A549 (cell line): Measurements from ENCODE around the gene TBXT. TPM values are rescaled to one million over a fixed set of nuclear protein-coding genes. Genes with fewer than 3 reads are reported as not detected.
A peak's percentile ranks its signal among the peaks of the same experiment; 100 is the strongest.

Source experiments
- ATAC-seq, 2 experiments: fragments of 200-7000 bp in 1 of 2; fragments of >200 bp in 1 of 2; cut with Nextera tagmentation in 1 of 2; cut with Tn5 transposase in 1 of 2; 3 replicates each; pipeline versions ENCODE4 v1.8.0 to v1.9.1; 2018 to 2020; ENCODE audit warnings: mild to moderate bottlenecking in 1 of 2, moderate library complexity in 1 of 2
- CTCF ChIA-PET: fragments of 300-600 bp; sonication (Branson Sonifier 250); formaldehyde crosslinking; extraction: SDS; loops from one replicate; lab custom pipeline; 2021; ENCODE audit warnings: antibody characterized with exemption, inconsistent platforms; lab: Yijun Ruan, JAX
- POLR2A ChIA-PET: fragments of 350-600 bp; formaldehyde crosslinking; extraction: SDS; loops from one replicate; lab custom pipeline; 2021; ENCODE audit warnings: antibody characterized with exemption, inconsistent platforms; lab: Yijun Ruan, JAX
- DNase-seq, 2 experiments: peaks; one replicate each; pipeline versions ENCODE4 v3.0.0 to v3.0.0-alpha.2; 2011 to 2016; ENCODE audit warnings: low read depth in 1 of 2, low spot score in 1 of 2
- FAIRE-seq: peaks from 2 replicates; lab custom pipeline; 2011; peaks lifted over from hg19 to GRCh38; lab: Jason Lieb, UNC
- H3K27ac ChIP-seq, 2 experiments: fragments of >200 bp; sonication (Bioruptor Twin); formaldehyde crosslinking; 3 replicates each; pipeline ENCODE4 v1.5.1; 2016 to 2017
- H3K4me1 ChIP-seq: fragments of >200 bp; sonication (Bioruptor Twin); formaldehyde crosslinking; 3 replicates; pipeline ENCODE4 v1.6.1; 2016
- H3K4me2 ChIP-seq: fragments of >200 bp; sonication (Bioruptor Twin); formaldehyde crosslinking; 3 replicates; pipeline ENCODE4 v1.6.1; 2016
- H3K4me3 ChIP-seq: fragments of >200 bp; sonication (Bioruptor Twin); formaldehyde crosslinking; 3 replicates; pipeline ENCODE4 v1.5.1; 2016
- H3K9me3 ChIP-seq: fragments of >200 bp; sonication (Bioruptor Twin); formaldehyde crosslinking; 3 replicates; pipeline ENCODE4 v1.6.1; 2016
- BCL3 ChIP-seq: fragments of >200 bp; sonication (Bioruptor Twin); formaldehyde crosslinking; IDR thresholded peaks from 3 replicates; pipeline ENCODE4 v1.6.1; 2016
- CBX2 ChIP-seq: fragments of 200-600 bp; sonication (generic); IDR thresholded peaks from 2 replicates; pipeline ENCODE4 v1.6.1; 2016; ENCODE audit warnings: low read depth, mild to moderate bottlenecking, borderline replicate concordance
- CEBPB ChIP-seq, 2 experiments: fragments of >200 bp in 1 of 2; sonication (Bioruptor Twin) in 1 of 2; formaldehyde crosslinking in 1 of 2; IDR thresholded peaks; 2 replicates each; pipeline ENCODE4 v1.6.1; 2012 to 2016
- CHD2 ChIP-seq: fragments of 150-350 bp; IDR thresholded peaks from 2 replicates; pipeline ENCODE4 v1.6.1; 2014; ENCODE audit warnings: low read length; ENCODE audit not compliant: partially characterized antibody
- E2F6 ChIP-seq: IDR thresholded peaks from 2 replicates; pipeline ENCODE4 v1.6.1; 2012; ENCODE audit warnings: low read depth, borderline replicate concordance
- EHMT2 ChIP-seq: fragments of 200-600 bp; sonication (generic); IDR thresholded peaks from 2 replicates; pipeline ENCODE4 v1.6.1; 2016; ENCODE audit warnings: antibody characterized with exemption, low read depth, mild to moderate bottlenecking, moderate library complexity
- EP300 ChIP-seq, 2 experiments: fragments of >200 bp; sonication (Bioruptor Twin); formaldehyde crosslinking; IDR thresholded peaks; 2 replicates in 1 of 2; 3 replicates in 1 of 2; pipeline ENCODE4 v1.6.1; 2016 to 2017
- ESRRA ChIP-seq: fragments of 150-350 bp; IDR thresholded peaks from 2 replicates; pipeline ENCODE4 v1.6.1; 2014; ENCODE audit warnings: mild to moderate bottlenecking, low read length, borderline replicate concordance
- FOXS1 ChIP-seq: fragments of 250-450 bp; sonication (Bioruptor Pico); IDR thresholded peaks from 2 replicates; pipeline ENCODE4 v1.5.0; 2020; ENCODE audit warnings: mild to moderate bottlenecking, moderate library complexity
- HEYL ChIP-seq: fragments of 250-450 bp; sonication (Bioruptor Pico); IDR thresholded peaks from 2 replicates; pipeline ENCODE4 v1.8.0; 2021; ENCODE audit warnings: mild to moderate bottlenecking, moderate library complexity
- HMGXB4 ChIP-seq: fragments of 250-450 bp; sonication (Bioruptor Pico); IDR thresholded peaks from 2 replicates; pipeline ENCODE4 v1.5.0; 2021; ENCODE audit warnings: mild to moderate bottlenecking, moderate library complexity, borderline replicate concordance
- HOXB13 ChIP-seq: fragments of 250-450 bp; sonication (Bioruptor Pico); IDR thresholded peaks from 2 replicates; pipeline ENCODE4 v1.5.0; 2020; ENCODE audit warnings: low read depth, mild to moderate bottlenecking, moderate library complexity
- NFE2L2 ChIP-seq: fragments of 150-350 bp; conservative IDR thresholded peaks from 2 replicates; pipeline ENCODE4 v1.6.1; 2014; ENCODE audit warnings: low read length
- NPAS2 ChIP-seq: fragments of 250-450 bp; sonication (Bioruptor Pico); IDR thresholded peaks from 2 replicates; pipeline ENCODE4 v1.8.0; 2022; ENCODE audit warnings: mild to moderate bottlenecking, moderate library complexity, borderline replicate concordance
- NR3C1 ChIP-seq: fragments of >200 bp; sonication (Bioruptor Twin); formaldehyde crosslinking; IDR thresholded peaks from 3 replicates; pipeline ENCODE4 v1.6.1; 2017
- POLR2A ChIP-seq: IDR thresholded peaks from 2 replicates; pipeline ENCODE4 v1.6.1; 2012; ENCODE audit warnings: mild to moderate bottlenecking, low read length
- RNF2 ChIP-seq: fragments of 200-600 bp; sonication (generic); IDR thresholded peaks from 2 replicates; pipeline ENCODE4 v1.6.1; 2016; ENCODE audit warnings: low read depth, mild to moderate bottlenecking, antibody characterized with exemption, moderate library complexity, borderline replicate concordance
- SMC3 ChIP-seq: fragments of >200 bp; sonication (Bioruptor Twin); formaldehyde crosslinking; IDR thresholded peaks from 3 replicates; pipeline ENCODE4 v1.6.1; 2018; ENCODE audit warnings: inconsistent platforms
- TFCP2L1 ChIP-seq: fragments of 250-450 bp; sonication (Bioruptor Pico); IDR thresholded peaks from 2 replicates; pipeline ENCODE4 v1.5.0; 2021; ENCODE audit warnings: mild to moderate bottlenecking
- ZC3H11A ChIP-seq: fragments of 450-650 bp; IDR thresholded peaks from 2 replicates; pipeline ENCODE4 v1.6.1; 2014; ENCODE audit warnings: antibody characterized with exemption, mild to moderate bottlenecking
- ZSCAN20 ChIP-seq: fragments of 250-450 bp; sonication (Bioruptor Pico); IDR thresholded peaks from 2 replicates; pipeline ENCODE4 v1.8.0; 2022; ENCODE audit warnings: mild to moderate bottlenecking, moderate library complexity
- WGBS: methylation state at CpG from one replicate; pipeline ENCODE4 v1.1.6; 2017; ENCODE audit errors: missing lambda C conversion rate; 5-methylcytosine and 5-hydroxymethylcytosine counted together
- polyA plus RNA-seq, 4 experiments: library from polyadenylated mRNA; depleted of rRNA in 3 of 4; stranded (reverse); fragments of >200 nt; fragmentation: RNase III in 1 of 4; extraction: RNeasy Plus Mini Kit Qiagen cat#74134 plus additional on column Dnase treatment in 1 of 4; gene quantifications; 2 replicates in 3 of 4; 3 replicates in 1 of 4; pipeline ENCODE4 v1.2.3, GENCODE V29; 2011 to 2017

Gene TBXT
- polyA plus RNA-seq, 2 of the 4 experiments (the other 2 are of a cell fraction), result not detected

GRCh38 chr6:166169549-166170421 is 2.1 kb upstream of the TBXT start:
- FAIRE-seq, result no peak
- CTCF ChIA-PET, result interaction anchor here (1.0 kb wide), 1 partner anchor 13 kb away, joined by 3 read pairs; no protein-coding TSS in a partner anchor

GRCh38 chr6:166168616-166169548 is 1.2 kb upstream of the TBXT start:
- Histone ChIP-seq H3K27ac (no peak overlapping the region), H3K9me3 (no peaks in the 10 kb centered on the region), H3K4me1 (peaks cover 8% of the 10 kb centered on the region; the same call in 1 of the 3 replicates), H3K4me3 (peak overlapping the region; percentile 48), H3K4me2 (peak overlapping the region; percentile 86)
- ChIA-PET POLR2A (no interaction called here), CTCF (no interaction called here)
- no peak; a peak in 1 of 6 replicates for ATAC-seq
- FAIRE-seq, result no peak
- no peak for DNase-seq
- WGBS, result 46% methylated on average over 46 of the region's 65 CpGs
- TF ChIP-seq SMC3, result no peak
- no peak for TF ChIP-seq E2F6
- TF ChIP-seq CBX2, result no peak
- TF ChIP-seq BCL3, result no peak
- TF ChIP-seq NR3C1, result no peak
- no peak for TF ChIP-seq RNF2
- no peak for TF ChIP-seq HEYL (CRISPR knock-in tag)
- no peak for TF ChIP-seq ZSCAN20
- TF ChIP-seq HOXB13 (CRISPR knock-in tag), result no peak
- TF ChIP-seq EHMT2, result no peak
- no peak for TF ChIP-seq NFE2L2
- TF ChIP-seq CHD2, result no peak
- no peak for TF ChIP-seq EP300 (IDR thresholded peaks at IDR 0.05)
- no peak for TF ChIP-seq TFCP2L1 (CRISPR knock-in tag)
- TF ChIP-seq CEBPB (IDR thresholded peaks at IDR 0.05), result no peak
- TF ChIP-seq FOXS1, result no peak
- no peak for TF ChIP-seq POLR2A
- TF ChIP-seq ZC3H11A, result no peak
- no peak for TF ChIP-seq HMGXB4
- TF ChIP-seq NPAS2 (CRISPR knock-in tag), result no peak

More at GRCh38 chr6:166169549-166170421, 2.1 kb upstream of the TBXT start:
- DNase-seq (no peak), ATAC-seq (no peak)
- Histone ChIP-seq H3K4me1 (peaks cover 8% of the 10 kb centered on the region; the same call in 1 of the 3 replicates), H3K4me3 (no peak overlapping the region), H3K27ac (no peak overlapping the region), H3K9me3 (no peaks in the 10 kb centered on the region), H3K4me2 (no peak overlapping the region)
- 82% methylated on average over 41 of the region's 41 CpGs for WGBS
- POLR2A ChIA-PET, result no interaction called here
- no peak for TF ChIP-seq ESRRA
- TF ChIP-seq SMC3, result no peak
